Peyer's patch (tissue), 4 donors: Measurements from ENCODE around the gene CALY.

ENCODE experiments used
- CTCF ChIP-seq, 6 experiments: fragments of 450-650 bp in 4 of 6; fragments of 200-600 bp in 2 of 6; sonication (generic) in 1 of 6; IDR thresholded peaks; one replicate each; pipeline ENCODE4 v1.5.1; 2017 to 2019; ENCODE audit warnings: antibody characterized with exemption in 6 of 6, mild to moderate bottlenecking in 3 of 6, moderate library complexity in 1 of 6
- POLR2A ChIP-seq, 2 donors: fragments of 450-650 bp; IDR thresholded peaks; one replicate each; pipeline ENCODE4 v1.5.1; 2017; ENCODE audit warnings: antibody characterized with exemption in 2 of 2, mild to moderate bottlenecking in 2 of 2, moderate library complexity in 2 of 2

- TF ChIP-seq CTCF (IDR thresholded peaks at IDR 0.05) (no peak), POLR2A (IDR thresholded peaks at IDR 0.05) (no peak)
These were observed 13.7 kb upstream of the CALY start for GRCh38 chr10:133350283-133350949.
